GM11168 (cell line): ENCODE measurements around the gene ALDH3A1.

Experiments used
- in situ Hi-C: fragments of 300-500 bp; cut with MboI; formaldehyde crosslinking; loops from one replicate; pipeline ENCODE4 v1.12.0; 2022; ENCODE audit warnings: low sequenced_read_pairs; ENCODE audit not compliant: unreplicated experiment

Gene ALDH3A1

DNA sequence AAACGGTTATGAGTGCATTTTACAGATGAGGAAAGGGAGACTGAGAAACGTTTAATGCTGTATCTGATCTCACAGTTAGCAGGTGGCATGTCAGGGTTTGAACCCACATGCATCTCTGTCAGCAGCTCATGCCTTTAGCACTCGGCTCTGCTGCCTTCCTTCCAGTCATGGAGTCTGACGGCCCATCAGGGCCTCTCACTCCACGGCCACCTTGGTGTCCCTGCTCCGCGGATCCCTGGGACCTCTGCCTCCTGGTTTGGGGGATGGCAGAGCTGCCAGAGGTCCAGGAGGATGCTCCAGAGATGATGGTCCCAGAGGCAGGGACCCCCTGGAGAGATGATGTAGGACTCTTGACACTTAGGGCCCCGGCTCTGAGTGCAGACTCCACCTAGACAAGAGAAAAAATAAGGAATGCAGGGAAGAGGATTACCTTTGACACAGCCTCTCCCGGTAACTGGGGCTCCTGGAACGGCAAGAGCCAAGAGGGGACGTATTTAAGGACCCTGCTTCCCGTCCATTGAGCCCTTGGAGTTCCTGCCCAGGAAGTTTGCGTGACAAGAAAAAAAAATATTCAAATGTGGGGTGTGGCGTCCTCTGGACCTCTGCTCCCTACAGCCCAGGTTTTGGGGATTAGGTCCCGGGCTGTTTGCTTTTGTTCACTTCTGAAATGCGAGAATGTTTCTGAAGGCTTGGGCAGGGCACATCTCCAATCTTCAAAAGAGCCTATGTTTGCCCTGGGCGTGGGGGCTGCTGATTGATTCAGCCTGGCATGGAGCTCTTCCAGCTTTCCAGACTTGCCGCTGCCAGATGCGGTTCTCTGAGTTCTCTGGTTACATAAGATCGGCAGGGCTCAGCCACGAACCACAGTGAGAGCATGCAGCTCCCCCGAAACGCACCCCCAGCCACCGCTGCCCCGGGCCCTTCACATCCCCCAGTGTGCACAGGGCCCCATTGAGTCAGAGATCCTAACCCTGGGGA lies at the start of gene ALDH3A1:
Gene ALDH3A1, minus strand, starts transcription at position 470 of the 978 bp plus-strand sequence. CDS start 3,169 bp downstream, outside the sequence.
- in situ Hi-C loops = no loop called here

DNA sequence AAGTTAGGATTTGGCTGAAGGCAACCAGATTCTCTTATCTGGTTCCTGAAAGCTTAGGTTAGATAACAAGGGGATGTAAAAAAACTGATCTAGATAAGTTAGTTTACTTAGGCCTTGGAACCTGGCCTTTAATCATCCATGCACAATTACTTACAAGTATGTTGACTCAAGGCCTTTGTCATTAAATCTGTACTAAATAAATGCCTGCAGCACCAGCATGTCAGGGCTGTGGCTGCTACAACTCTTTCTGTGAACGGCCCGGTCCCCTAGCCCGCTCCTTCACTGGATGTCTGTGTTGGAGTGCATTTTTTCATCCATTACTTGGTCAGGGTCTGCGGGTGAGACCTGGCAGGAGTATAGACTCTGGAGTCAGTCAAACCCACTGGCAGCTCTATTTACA lies 48.4 kb upstream of the ALDH3A1 start:
- in situ Hi-C loops = no loop called here

DNA sequence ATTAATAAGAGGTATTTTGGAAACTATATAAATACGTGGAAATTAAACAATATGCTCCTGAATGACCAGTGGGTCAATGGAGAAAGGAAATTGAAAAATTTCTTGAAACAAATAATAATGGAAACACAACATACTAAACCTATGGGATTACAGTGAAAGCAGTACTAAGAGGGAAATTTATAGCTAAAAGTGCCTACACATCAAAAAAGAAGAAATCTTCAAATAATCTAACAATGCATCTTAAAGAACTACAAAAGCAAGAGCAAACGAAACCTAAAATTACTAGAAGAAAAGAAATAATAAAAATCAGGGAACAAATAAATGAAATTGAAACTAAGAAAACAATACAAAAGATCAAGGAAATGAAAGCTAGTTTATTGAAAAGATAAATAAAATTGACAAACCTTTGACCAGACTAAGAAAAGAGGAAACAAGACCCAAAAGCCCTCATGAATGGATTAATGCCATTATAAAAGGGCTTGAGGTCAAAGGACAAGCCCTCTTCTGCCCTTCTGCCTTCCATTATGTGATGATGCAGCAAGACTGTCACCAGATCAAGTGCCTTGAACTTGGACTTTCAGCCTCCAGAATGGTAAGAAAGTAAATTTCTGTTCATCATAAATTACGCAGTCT lies 43.9 kb upstream of the ALDH3A1 start:
- in situ Hi-C loops = no loop called here

DNA sequence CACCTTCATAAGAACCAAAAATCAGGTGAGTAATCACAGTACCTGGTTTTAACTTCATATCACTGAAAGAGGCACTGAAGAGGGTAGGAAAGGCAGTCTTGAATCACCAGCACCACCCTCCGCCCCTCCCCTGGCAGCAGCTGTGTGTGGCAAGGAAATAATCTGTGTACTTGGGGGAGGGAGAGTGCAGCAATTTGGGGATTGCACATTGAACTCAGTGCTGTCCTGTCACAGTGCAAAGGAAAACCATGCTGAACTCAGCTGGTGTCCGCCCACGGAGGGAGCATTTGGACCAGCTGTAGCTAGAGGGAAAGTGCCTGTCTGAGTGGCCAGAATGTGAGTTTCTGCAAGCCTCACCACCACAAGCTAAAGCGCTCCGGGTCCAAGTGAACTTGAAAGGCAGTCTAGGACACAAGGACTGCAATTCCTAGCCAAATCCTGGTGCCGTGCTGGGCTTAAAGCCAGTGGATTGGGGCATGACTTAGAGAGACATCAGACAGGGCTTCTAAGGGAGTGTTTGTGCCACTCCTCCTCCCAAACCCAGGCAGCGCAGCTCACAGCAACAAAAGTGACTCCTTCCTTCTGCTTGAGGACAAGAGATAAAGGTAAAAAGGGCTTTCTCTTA lies 39.7 kb upstream of the ALDH3A1 start:
- in situ Hi-C loops = no loop called here

DNA sequence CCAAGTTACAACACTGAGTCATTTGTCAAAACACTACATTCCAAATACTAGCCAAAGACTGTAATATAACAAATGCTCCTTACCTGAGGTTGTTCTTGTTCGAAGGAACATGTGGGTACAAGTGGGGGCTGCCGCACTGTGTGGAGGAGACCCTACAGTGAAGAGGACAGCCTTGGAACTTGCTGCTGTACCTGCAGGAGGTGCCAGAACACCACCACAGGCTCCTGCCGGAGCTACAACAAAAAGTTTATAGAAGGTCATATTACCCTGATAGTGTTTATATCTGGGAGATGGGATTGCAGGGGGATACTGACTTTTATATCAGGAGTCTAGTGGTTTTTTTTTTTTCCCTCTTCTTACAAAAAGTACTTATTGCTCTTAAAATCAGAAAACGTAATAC lies 37.8 kb upstream of the ALDH3A1 start:
- in situ Hi-C loops = no loop called here

DNA sequence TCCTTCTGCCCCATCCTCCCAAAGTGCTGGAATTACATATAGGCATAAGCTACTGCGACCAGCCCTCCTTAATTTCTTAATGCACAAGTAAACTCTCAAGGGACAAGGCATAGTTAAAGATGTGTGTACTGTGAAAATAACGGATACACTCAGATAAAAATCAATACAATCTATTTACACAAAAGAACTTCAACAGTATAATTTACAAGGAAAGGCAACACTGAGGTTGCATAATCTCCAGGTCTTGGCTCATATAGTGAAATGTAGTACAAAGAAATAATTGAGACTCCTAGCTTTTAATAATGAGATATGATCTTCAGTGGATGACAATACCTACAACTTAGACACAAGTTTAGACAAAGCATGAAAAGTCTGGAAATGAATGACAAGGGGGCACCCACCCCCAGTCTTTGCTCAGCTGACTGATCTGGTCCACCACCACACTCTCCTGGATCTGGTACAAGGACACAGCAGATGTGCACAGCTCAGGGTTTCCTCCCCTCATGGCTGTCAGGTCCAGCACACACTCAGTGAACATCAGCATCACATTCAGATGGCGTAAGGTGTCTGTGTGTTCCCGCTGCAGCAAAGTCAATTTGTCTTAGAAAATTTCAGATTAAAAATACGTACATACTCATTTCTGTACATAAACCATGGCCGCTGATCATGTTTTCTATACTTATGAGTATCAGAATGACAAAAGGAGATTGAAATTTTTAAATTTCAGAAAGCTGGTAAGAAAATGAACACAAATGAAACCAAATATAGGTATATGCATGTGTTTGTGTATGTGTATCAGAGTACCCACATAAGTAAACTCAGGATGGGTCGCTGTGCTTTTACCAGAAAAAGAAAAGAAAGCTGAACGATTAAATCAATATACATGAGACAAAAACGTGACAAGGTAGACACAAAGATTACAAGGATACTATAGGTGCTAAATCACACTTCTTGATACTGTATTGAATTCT lies 33.7 kb upstream of the ALDH3A1 start:
- in situ Hi-C loops = no loop called here

DNA sequence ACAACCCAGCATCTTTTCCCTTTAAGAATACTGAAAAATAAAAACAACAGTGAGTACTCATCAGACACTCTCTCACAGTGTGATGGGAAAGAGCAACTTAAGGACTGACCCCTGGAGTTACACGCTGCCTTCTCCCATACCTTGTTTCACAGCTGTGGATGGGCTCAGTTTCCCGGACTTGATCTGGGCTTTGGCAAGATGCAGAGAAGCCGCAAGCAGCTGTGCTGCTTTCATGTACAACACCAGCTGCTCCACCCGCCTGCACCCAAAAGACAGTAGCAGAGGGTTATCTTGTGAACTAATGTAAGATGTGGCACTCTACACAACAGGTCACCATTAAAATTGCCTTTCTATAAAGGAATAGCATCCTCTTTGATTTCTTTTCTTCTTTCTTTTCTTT lies 32.7 kb upstream of the ALDH3A1 start:
- in situ Hi-C loops = no loop called here

DNA sequence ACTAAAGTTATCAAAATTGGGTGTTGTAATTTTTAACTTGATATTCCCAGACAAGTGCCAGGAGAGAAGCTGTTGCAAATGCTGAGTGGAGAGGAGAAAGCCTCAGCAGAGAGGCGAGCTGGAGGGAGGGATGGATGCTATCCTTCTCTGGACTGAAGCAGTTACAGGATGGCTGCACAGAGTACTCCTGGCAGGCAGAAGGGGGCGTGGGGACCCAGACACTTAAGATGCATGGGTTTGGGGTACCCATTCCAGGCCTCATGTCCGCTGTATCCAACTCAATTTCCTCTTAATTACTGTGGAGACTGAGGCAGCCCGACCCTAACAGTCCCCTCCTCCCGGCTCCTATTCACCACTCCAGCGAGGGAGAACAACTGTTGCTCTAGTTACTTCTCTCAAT lies 25.4 kb upstream of the ALDH3A1 start:
- in situ Hi-C loops = loop anchor here (25.0 kb wide), 1 partner anchor 411 kb away; the partner anchor contains the start of gene B9D1

DNA sequence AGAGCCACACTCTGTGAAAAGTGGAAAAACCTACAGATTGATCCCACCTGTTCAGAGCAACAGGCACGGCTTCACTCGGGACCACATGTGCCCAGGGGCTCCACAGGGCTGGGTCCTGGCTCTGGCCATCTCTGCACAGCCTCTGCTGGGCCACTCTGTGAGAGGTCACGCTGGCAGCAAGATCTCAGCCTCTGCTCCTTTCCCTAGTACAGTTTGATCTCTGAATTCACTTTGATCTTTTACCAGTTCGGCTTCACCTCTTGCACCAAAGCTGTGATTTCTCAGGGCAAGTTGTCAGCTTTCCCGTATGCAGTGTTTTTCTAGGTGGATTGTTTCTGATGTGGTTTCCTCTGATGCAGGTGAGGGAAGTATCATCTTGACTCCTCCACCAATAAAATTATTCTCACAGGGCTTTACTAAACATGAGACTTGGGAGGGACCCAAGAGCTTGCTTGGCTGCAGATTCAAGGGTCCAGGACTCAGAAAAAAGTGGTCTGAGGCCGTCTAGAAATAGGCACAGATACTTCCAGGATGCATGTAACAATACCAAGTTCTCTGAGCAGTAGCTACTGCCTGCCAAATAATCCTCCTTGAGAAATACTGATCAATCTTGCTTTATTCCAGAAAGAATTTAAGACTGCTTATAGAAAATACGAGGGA lies 24.0 kb upstream of the ALDH3A1 start:
- in situ Hi-C loops = loop anchor here (25.0 kb wide), 1 partner anchor 410 kb away; the partner anchor contains the start of gene B9D1

DNA sequence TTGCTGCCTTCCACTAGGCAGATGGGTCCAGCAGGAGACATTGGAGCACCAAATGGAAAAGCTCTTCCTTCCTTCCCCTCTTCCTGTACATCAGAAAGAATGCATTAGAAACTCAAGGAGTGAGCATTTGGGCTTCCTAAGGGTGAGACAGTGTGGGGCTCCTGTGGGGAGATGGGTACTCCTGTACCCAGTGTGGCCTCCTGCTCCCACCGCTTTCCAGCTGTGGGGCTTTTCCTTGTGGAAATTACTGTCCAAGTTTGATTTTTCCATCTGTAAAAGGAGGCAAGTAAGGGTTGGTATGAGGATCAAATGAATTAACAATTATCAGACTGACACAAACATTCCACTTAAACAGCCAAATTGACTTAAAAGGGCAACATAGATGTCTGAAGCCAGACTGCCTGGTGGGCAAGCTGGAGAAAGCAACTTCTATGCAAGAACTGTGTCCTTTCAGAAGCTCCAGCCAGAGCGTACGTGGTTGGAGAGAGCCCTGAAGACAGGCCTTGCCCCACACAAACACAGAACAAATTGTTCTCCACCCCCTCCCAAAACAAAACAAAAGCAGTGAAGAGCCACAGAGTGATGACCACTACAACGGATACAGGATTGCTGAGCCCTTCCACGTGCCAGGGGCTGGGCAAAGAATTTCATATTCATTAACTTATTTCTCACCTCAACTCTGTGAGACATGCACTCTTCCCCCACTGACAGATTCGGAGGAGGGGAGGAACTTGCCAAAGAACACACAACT lies 23.1 kb upstream of the ALDH3A1 start:
- in situ Hi-C loops = loop anchor here (25.0 kb wide), 1 partner anchor 409 kb away; the partner anchor contains the start of gene B9D1

DNA sequence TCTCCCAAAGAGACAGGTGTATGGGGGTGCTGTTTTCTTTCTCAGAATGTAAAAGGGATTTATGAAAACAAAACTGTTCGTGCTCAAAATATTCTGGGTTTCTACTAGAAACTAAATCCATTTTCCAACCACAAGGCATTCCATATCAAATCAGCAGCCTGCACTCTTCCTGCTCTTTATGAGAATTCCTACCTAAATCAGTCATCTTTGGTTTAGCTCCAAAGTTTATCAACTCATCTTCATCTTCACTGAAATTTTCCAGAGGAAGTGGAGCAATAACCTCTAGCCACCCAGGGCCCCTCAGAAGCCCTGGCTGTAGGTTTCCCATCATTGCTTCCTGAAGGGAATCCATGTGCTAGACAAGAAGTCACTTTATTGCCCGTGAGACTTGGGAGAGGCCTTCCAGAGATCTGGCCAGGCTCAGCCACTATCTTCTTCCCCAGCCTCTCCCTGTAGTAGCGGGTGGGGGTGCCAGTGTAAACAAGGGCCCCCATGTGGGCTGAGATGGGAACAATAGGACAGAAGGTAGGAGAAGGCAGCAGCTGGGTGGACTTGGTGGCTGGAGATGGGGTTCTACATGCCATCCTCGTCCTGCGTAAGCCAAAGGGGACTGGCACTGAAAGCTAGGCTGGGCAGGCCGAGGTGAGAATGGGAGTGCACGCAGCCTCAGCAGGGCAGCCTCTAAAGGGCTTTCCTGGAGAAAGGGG lies 22.0 kb upstream of the ALDH3A1 start:
- in situ Hi-C loops = loop anchor here (5.0 to 25.0 kb wide), 2 partner anchors 258 to 408 kb away; partner anchors contain the start of gene B9D1

DNA sequence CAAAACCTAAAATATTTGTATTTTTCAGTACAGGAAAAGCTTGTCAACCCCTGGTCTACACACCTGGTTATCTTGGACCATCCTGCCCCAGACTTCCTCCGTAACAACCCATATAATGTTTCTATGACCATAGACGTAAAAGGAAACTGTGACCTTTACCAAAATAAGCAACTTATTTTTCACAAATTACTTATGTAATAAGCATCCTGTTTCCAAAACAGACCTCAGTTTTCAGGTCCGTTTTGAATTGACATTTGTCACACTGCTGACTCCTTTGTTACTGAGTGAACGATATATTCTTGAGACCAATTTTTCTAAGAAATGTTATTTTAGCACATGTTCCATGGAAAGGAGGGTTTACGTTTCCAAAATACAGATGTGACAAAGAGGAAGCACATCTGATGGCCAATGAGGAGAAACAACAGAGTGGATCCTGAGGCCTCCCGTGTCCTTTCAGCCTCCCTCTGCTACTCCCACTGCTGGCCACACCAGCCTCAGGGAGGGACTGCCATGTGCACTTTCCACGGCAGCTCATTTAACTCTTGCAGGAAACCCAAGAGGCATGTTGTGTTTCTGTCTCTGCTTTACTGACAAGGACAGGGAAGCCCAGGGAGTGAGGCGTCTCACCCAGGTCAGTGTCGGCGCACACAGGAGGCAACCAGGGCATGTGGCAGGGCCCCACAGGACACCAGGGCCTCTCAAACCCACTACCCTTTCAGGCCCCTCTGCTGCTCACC lies 20.1 kb upstream of the ALDH3A1 start:
- in situ Hi-C loops = loop anchor here (5.0 to 25.0 kb wide), 2 partner anchors 256 to 406 kb away; partner anchors contain the start of gene B9D1

DNA sequence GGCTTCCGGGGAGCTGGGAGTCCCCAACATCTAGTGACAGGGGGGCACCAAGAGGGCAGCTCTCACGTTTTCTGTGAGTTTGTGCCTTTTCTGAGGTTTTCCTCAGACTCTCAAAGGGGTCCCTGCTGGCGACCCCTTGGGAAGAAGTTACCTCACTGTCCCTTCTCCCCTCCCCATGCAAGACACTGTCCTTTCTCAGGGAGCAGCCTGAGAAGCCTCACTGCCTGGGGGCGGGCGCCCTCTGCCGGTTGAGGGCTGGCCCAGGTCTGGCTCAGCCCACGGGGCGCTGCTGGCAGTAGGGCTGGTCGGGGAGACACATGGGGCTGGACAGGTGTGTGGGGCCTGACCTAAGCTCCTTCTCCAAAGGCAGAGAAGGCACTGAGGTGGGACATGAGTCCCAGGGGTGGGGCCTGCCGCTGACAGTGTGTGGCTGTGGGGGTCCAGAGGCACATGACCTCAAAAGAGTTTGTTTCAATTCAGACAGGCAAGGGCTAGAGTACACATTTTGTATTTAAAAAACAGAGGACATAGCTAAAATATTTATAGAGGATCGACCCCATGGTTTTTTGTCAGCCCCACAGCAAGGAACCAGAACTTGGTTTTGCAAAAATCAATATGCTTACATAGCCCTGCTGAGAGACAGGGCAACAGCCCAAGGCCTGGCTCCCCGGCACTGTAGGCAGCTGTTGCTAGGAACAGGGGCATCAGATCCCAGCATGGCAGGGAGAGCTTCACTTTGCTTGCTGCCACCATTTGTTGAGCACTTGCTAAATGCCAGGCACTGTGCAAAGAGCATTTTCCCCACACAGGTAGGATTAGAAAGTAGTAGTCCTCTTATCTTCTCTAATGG lies 18.5 kb upstream of the ALDH3A1 start:
- in situ Hi-C loops = loop anchor here (5.0 to 25.0 kb wide), 2 partner anchors 254 to 404 kb away; partner anchors contain the start of gene B9D1

DNA sequence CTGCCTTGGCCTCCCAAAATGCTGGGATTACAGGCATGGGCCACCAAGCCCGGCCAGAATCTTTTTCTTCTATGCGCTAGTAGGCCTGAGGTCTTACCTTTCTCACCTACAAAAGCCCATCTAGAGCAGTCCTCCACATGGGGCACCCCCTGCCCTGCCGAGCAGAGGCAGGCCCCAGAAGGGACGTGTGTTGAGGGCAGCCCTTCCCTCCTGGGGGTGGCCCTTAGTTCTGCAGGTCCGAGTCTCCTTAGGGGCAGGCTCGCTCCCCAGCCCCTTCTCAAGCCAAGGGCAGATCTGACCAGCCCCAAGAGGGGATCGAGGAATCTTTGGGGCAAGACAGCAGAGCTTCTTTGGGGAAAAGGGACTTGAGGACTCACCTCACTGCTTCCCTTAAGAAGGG lies 17.9 kb upstream of the ALDH3A1 start:
- in situ Hi-C loops = loop anchor here (5.0 to 25.0 kb wide), 2 partner anchors 254 to 404 kb away; partner anchors contain the start of gene B9D1

DNA sequence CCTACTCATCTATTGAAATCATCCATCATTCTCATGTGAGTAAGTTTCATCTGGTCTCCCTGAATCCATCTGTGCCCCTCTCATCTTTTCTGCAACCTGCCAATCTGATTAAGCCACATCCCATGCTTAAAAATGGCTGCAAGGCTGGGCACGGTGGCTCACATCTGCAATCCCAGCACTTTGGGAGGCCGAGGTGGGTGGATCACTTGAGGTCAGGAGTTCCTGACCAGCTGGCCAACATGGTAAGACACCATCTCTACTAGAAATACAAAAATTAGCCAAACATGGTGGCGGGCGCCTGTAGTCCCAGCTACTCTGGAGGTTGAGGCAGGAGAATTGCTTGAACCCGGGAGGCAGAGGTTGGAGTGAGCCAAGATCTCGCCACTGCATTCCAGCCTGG lies 15.9 kb upstream of the ALDH3A1 start:
- in situ Hi-C loops = loop anchor here (5.0 to 25.0 kb wide), 2 partner anchors 117 to 402 kb away; partner anchors contain the start of genes ALDH3A2 and B9D1

DNA sequence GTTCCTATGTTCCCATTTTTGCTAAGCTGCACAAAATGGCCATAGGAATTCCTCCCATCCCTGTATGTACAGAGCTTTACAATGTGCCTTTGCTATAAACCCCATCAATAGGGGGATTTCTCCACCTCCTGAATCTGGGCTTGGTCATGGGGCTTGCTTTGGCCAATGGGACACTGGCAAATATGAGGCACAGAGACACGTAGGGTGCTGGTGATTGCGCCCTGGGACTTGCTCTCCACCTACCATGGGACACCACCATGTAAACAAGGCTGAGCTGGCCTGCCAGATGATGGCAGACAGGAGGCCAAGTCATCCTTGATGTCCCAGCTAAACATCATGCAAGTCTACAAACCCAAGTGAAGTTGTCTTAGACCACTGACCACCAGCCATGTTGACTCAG lies 15.3 kb upstream of the ALDH3A1 start:
- in situ Hi-C loops = loop anchor here (5.0 to 25.0 kb wide), 2 partner anchors 116 to 401 kb away; partner anchors contain the start of genes ALDH3A2 and B9D1
